SW 1271 (cell line): ENCODE data around the gene ERAS.

Experiments used
- DNase-seq, 2 experiments: peaks; one replicate each; lab custom pipeline; 2025; lab: John Stamatoyannopoulos, UW

ERAS gene

GRCh38 chrX:48826135-48826875 is at the start of gene ERAS:
Gene ERAS (plus strand): TSS chrX:48826513. CDS start chrX:48829124, 2,611 bp downstream.
- DNase-seq, result no peak

- DNase-seq, result no peak
Observed at GRCh38 chrX:48776818-48777439, 49.4 kb upstream of the ERAS start.

- no peak for DNase-seq
Observed at GRCh38 chrX:48779399-48779798, 46.9 kb upstream of the ERAS start.

- no peak for DNase-seq
Observed at GRCh38 chrX:48781705-48782104, 44.6 kb upstream of the ERAS start.

GRCh38 chrX:48782216-48782615 is 44.1 kb upstream of the ERAS start:
- no peak for DNase-seq

- no peak for DNase-seq
Observed at GRCh38 chrX:48782795-48783194, 43.5 kb upstream of the ERAS start.

GRCh38 chrX:48784726-48785125 is 41.6 kb upstream of the ERAS start:
- no peak for DNase-seq

GRCh38 chrX:48785186-48785539 is 41.1 kb upstream of the ERAS start:
- no peak for DNase-seq

- DNase-seq, result no peak
Observed at GRCh38 chrX:48785540-48786214, 40.6 kb upstream of the ERAS start.

GRCh38 chrX:48786341-48786800 is 39.9 kb upstream of the ERAS start, which contains the start of gene GATA1:
Gene GATA1 (plus strand): TSS chrX:48786590. CDS start chrX:48791110, 4,520 bp downstream.
- no peak for DNase-seq

GRCh38 chrX:48786825-48787504 is 39.3 kb upstream of the ERAS start:
- DNase-seq, result no peak

- no peak for DNase-seq
Observed at GRCh38 chrX:48787505-48788443, 38.5 kb upstream of the ERAS start.

- no peak for DNase-seq
Observed at GRCh38 chrX:48789366-48790220, 36.7 kb upstream of the ERAS start.

GRCh38 chrX:48790477-48790876 is 35.8 kb upstream of the ERAS start:
- no peak for DNase-seq

- no peak for DNase-seq
Observed at GRCh38 chrX:48791063-48791820, 35.1 kb upstream of the ERAS start.

- no peak for DNase-seq
Observed at GRCh38 chrX:48792219-48792618, 34.1 kb upstream of the ERAS start.

- DNase-seq, result no peak
Observed at GRCh38 chrX:48793935-48794334, 32.4 kb upstream of the ERAS start.

GRCh38 chrX:48794340-48794910 is 31.9 kb upstream of the ERAS start:
- DNase-seq, result no peak

- no peak for DNase-seq
Observed at GRCh38 chrX:48794911-48795515, 31.3 kb upstream of the ERAS start.
